K562 (cell line): Measurements from ENCODE around the gene DPH1. TPM values are rescaled to one million over a fixed set of nuclear protein-coding genes. Genes with fewer than 3 reads are reported as not detected.

Experiments
- ATAC-seq: fragments of 200-7000 bp; cut with Tn5 transposase; 3 replicates; pipeline ENCODE4 v1.9.1; 2020; ENCODE audit warnings: moderate library complexity
- BruUV-seq: library from RNA; stranded (reverse); fragments of 400-500 nt; replicated peaks from 2 replicates; lab custom pipeline; 2021; lab: Mats Ljungman, UMichigan
- CTCF ChIA-PET: fragments of 300-600 bp; formaldehyde crosslinking; extraction: SDS; loops from one replicate; lab custom pipeline; 2021; ENCODE audit warnings: low intra/inter-chr PET ratio; lab: Yijun Ruan, JAX
- POLR2A ChIA-PET: fragments of 300-600, 350-650 bp; sonication (Branson Sonifier 250); formaldehyde crosslinking; extraction: SDS; loops from one replicate; lab custom pipeline; 2021; ENCODE audit warnings: antibody characterized with exemption, inconsistent platforms; lab: Yijun Ruan, JAX
- DNase-seq, 4 experiments: peaks; one replicate each; pipeline versions ENCODE4 v3.0.0 to v3.0.0-alpha.2; 2011 to 2018; ENCODE audit warnings: low spot score in 3 of 4, mixed read lengths in 3 of 4; ENCODE audit errors: extremely low read depth in 1 of 4
- FAIRE-seq: peaks from 2 replicates; lab custom pipeline; 2011; peaks lifted over from hg19 to GRCh38; lab: Jason Lieb, UNC
- H2AFZ ChIP-seq: 2 replicates; pipeline ENCODE4 v1.6.0; 2011; ENCODE audit warnings: low read depth, low read length, control low read depth, inconsistent platforms
- H3K27ac ChIP-seq: fragments of 200-600 bp; 3 replicates; pipeline ENCODE4 v1.8.0; 2011; ENCODE audit warnings: low read depth, mild to moderate bottlenecking, control low read depth, inconsistent platforms, low read length, moderate library complexity, mixed read lengths; ENCODE audit errors: extremely low read depth
- H3K27me3 ChIP-seq, 2 experiments: fragments of 300-600 bp in 1 of 2; 2 replicates in 1 of 2; 3 replicates in 1 of 2; pipeline versions ENCODE4 v1.6.0 to v1.8.0; 2011; ENCODE audit warnings: inconsistent platforms in 2 of 2, low read length in 2 of 2, mild to moderate bottlenecking in 1 of 2, mixed read lengths in 1 of 2, moderate library complexity in 1 of 2; ENCODE audit not compliant: control insufficient read depth in 2 of 2, insufficient read depth in 2 of 2
- H3K36me3 ChIP-seq: fragments of 300-600 bp; 3 replicates; pipeline ENCODE4 v1.8.0; 2011; ENCODE audit warnings: mild to moderate bottlenecking, low read length, inconsistent platforms; ENCODE audit not compliant: control insufficient read depth, insufficient read depth
- H3K4me1 ChIP-seq, 2 experiments: fragments of 200-600 bp in 1 of 2; replicated peaks in 1 of 2; 2 replicates in 1 of 2; 3 replicates in 1 of 2; pipeline versions ENCODE4 v1.5.1 to v1.8.0; 2011; ENCODE audit warnings: inconsistent platforms in 2 of 2, low read length in 2 of 2, mild to moderate bottlenecking in 1 of 2, mixed read lengths in 1 of 2, moderate library complexity in 1 of 2; ENCODE audit not compliant: control insufficient read depth in 2 of 2, insufficient read depth in 2 of 2
- H3K4me2 ChIP-seq: 2 replicates; pipeline ENCODE4 v1.6.1; 2011; ENCODE audit warnings: low read length, control low read depth, inconsistent platforms, mixed read lengths; ENCODE audit not compliant: insufficient read depth
- H3K4me3 ChIP-seq: fragments of 200-600 bp; sonication (generic), shearing (Covaris generic); 2 replicates; pipeline ENCODE4 v1.5.1; 2016; ENCODE audit warnings: control low read depth, inconsistent platforms
- H3K79me2 ChIP-seq: fragments of 200-600 bp; 3 replicates; pipeline ENCODE4 v1.8.0; 2011; ENCODE audit warnings: low read length, inconsistent platforms; ENCODE audit not compliant: control insufficient read depth, insufficient read depth
- H3K9ac ChIP-seq, 2 experiments: 2 replicates each; pipeline versions ENCODE4 v1.6.0 to v1.6.1; 2011; ENCODE audit warnings: low read depth in 2 of 2, low read length in 2 of 2, control low read depth in 1 of 2, inconsistent platforms in 1 of 2, mild to moderate bottlenecking in 1 of 2, mixed read lengths in 1 of 2; ENCODE audit not compliant: insufficient read depth in 1 of 2
- H3K9me1 ChIP-seq: one replicate; pipeline ENCODE4 v1.6.0; 2011; ENCODE audit warnings: inconsistent platforms, mild to moderate bottlenecking, low read length, moderate library complexity; ENCODE audit not compliant: control insufficient read depth, insufficient read depth
- H3K9me3 ChIP-seq: replicated peaks from 2 replicates; pipeline ENCODE4 v1.5.1; 2011; ENCODE audit warnings: low read depth, low read length, inconsistent platforms; ENCODE audit not compliant: control insufficient read depth, insufficient read depth
- H4K20me1 ChIP-seq: replicated peaks from 2 replicates; pipeline ENCODE4 v1.6.1; 2011; ENCODE audit warnings: low read length, inconsistent platforms, mixed read lengths; ENCODE audit not compliant: control insufficient read depth, insufficient read depth
- CTBP1 ChIP-seq: fragments of 450-650 bp; IDR thresholded peaks from 2 replicates; pipeline ENCODE4 v1.6.1; 2016; ENCODE audit warnings: borderline replicate concordance
- CTCFL ChIP-seq: IDR thresholded peaks from 2 replicates; pipeline ENCODE4 v1.6.1; 2011; ENCODE audit warnings: borderline replicate concordance, low read depth, mild to moderate bottlenecking, moderate library complexity, low read length; ENCODE audit not compliant: insufficient read depth, poor library complexity, severe bottlenecking
- GTF2A2 ChIP-seq: IDR thresholded peaks from 2 replicates; pipeline ENCODE4 v1.6.1; 2016; ENCODE audit warnings: mild to moderate bottlenecking, missing genetic modification characterization, missing compliant biosample characterization
- PHB2 ChIP-seq: fragments of 450-650 bp; IDR thresholded peaks from 2 replicates; pipeline ENCODE4 v1.6.1; 2017; ENCODE audit warnings: low read depth
- PHF20 ChIP-seq: fragments of 450-650 bp; IDR thresholded peaks from 2 replicates; pipeline ENCODE4 v1.6.1; 2018; ENCODE audit not compliant: partially characterized antibody
- WGBS: fragments of 100-300 bp; shearing (Covaris generic); methylation state at CpG from one replicate; pipeline ENCODE4 v1.1.6; 2016; ENCODE audit warnings: low coverage, mixed read lengths; ENCODE audit not compliant: insufficient coverage; ENCODE audit errors: missing lambda C conversion rate; 5-methylcytosine and 5-hydroxymethylcytosine counted together
- in situ Hi-C: fragments of 300-500 bp; cut with MboI; formaldehyde crosslinking; loops from 4 replicates; pipeline ENCODE4 v1.15.0; 2018; ENCODE audit warnings: inconsistent platforms, mixed read lengths
- intact Hi-C: fragments of 100-400 bp; cut with micrococcal nuclease; formaldehyde crosslinking; loops from 2 replicates; pipeline ENCODE4 v1.14.2; 2022
- polyA plus RNA-seq, 8 experiments: library from polyadenylated mRNA; depleted of rRNA in 4 of 8; stranded (reverse) in 5 of 8; unstranded in 3 of 8; fragments of >200 nt; fragmentation: Nextera tagmentation in 2 of 8; fragmentation: Illumina TruSeq in 1 of 8; extraction: Ambion mirVana in 2 of 8; extraction: Trizol in 1 of 8; gene quantifications; 2 replicates each; pipeline versions ENCODE4 v1.2.1 to v1.2.3, GENCODE V29; 2011 to 2014; ENCODE audit warnings: inconsistent platforms in 1 of 8, missing spikeins in 1 of 8
- total RNA-seq, 7 experiments: library from RNA; depleted of rRNA in 6 of 7; stranded (reverse); fragments of >200 nt in 6 of 7; fragmentation: Illumina TruSeq in 2 of 7; extraction: Trizol in 2 of 7; gene quantifications; 2 replicates each; pipeline versions ENCODE4 v1.2.1 to v1.2.3, GENCODE V29; 2011 to 2021; ENCODE audit warnings: low replicate concordance in 1 of 7

DPH1 gene
- total and polyA plus RNA-seq, 9 of the 15 experiments (the other 6 are each of a cell fraction or from before 2014, with no cell fraction given): 0.42 to 40.6 (median 20.2) TPM

DNA sequence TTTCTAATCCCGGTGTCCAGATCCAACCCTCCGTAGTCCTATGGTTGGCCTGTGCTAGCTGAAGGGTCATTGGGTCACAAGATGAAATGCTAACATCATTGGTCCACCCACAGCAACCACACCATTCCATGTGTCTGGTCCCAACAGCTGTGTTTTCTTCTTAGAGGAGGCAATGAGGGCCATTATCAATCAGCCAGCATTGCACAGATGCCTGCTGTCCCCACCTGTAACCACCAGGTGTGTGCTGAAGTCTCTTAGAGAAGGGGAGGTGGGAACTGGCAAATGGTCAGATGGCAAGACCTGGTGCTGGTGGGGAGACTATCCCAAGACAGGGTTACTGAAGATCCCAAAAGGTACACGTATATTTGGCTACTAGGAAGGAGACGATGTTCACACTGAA is 62.3 kb downstream of the DPH1 start:
- Histone ChIP-seq H3K27me3 (no peaks in the 10 kb centered on the region), H3K4me1 (peaks cover 16 to 26% of the 10 kb centered on the region in 2 experiments)

More for the DNA sequence above, 62.3 kb downstream of the DPH1 start:
- in situ Hi-C loops: no loop called here
- no peak for TF ChIP-seq CTBP1
- no peak for TF ChIP-seq PHF20
- no peak for TF ChIP-seq GTF2A2 (tag)
- TF ChIP-seq CTCFL: no peak
- TF ChIP-seq PHB2: no peak
- Histone ChIP-seq H3K9ac (no peak overlapping the region), H2AFZ (no peak overlapping the region), H3K79me2 (no peaks in the 10 kb centered on the region), H3K9me1 (peaks cover 4% of the 10 kb centered on the region), H3K27ac (no peak overlapping the region), H3K9me3 (no peaks in the 10 kb centered on the region), H4K20me1 (no peaks in the 10 kb centered on the region), H3K4me2 (no peak overlapping the region), H3K4me3 (no peak overlapping the region), H3K36me3 (peaks cover 4% of the 10 kb centered on the region; the same call in 1 of the 3 replicates)
- no TSS peak for BruUV-seq
- intact Hi-C loops: no loop called here
- ATAC-seq (no peak), FAIRE-seq (no peak), DNase-seq (no peak)
- WGBS: 100% methylated on average over 4 of the region's 4 CpGs
- POLR2A ChIA-PET: interaction anchor here (1.0 kb wide), 1 partner anchor 8 kb away, joined by 3 read pairs; no protein-coding TSS in a partner anchor
- CTCF ChIA-PET: no interaction called here
